ENCODE results near the gene FAM168A. TPM values are rescaled to one million over a fixed set of nuclear protein-coding genes. Genes with fewer than 3 reads are reported as not detected.
A peak's percentile ranks its signal among the peaks of the same experiment; 100 is the strongest.

The FAM168A gene
- total RNA-seq, 1 donor from 2014 or later = 28.4 TPM

- H3K36me3 ChIP-seq = no peaks in the 10 kb centered on the region
- intact Hi-C loops (cut with micrococcal nuclease) = no loop called here
- no peaks in the 10 kb centered on the region for H3K9me3 ChIP-seq (replicated peaks)
- H3K27me3 ChIP-seq (ENCODE audit: low read depth) = no peaks in the 10 kb centered on the region
- peak; percentile 45 for DNase-seq
- TF ChIP-seq CTCF (IDR thresholded peaks at IDR 0.05; ENCODE audit: borderline replicate concordance) = no peak
- peak overlapping the region; percentile 78 for H3K27ac ChIP-seq (replicated peaks)
- peaks cover 70% of the 10 kb centered on the region for H3K4me1 ChIP-seq
- peak overlapping the region; percentile 92 for H3K4me3 ChIP-seq
Measured at GRCh38 chr11:73376803-73377629, 220.9 kb downstream of the FAM168A start.

GRCh38 chr11:73376160-73376802 lies 221.6 kb downstream of the FAM168A start, which contains the start of gene RELT:
Gene RELT (plus strand): TSS chr11:73376399. CDS start chr11:73389137, 12,738 bp downstream.
- Histone ChIP-seq H3K9me3 (replicated peaks) (no peaks in the 10 kb centered on the region), H3K4me3 (peak within 1 kb of the TSS; percentile 92), H3K27ac (replicated peaks) (peak within 1 kb of the TSS; percentile 78), H3K36me3 (no peaks in the 10 kb centered on the region), H3K4me1 (peaks cover 63% of the 10 kb centered on the region), H3K27me3 (ENCODE audit: low read depth) (no peaks in the 10 kb centered on the region)
- peak; percentile 93 for TF ChIP-seq CTCF (IDR thresholded peaks at IDR 0.05; ENCODE audit: borderline replicate concordance)
- intact Hi-C loops (cut with micrococcal nuclease) = no loop called here
- peak; percentile 89 for DNase-seq

- Histone ChIP-seq H3K27ac (replicated peaks) (peak overlapping the region; percentile 78), H3K4me1 (peaks cover 58% of the 10 kb centered on the region), H3K9me3 (replicated peaks) (no peaks in the 10 kb centered on the region), H3K4me3 (peak overlapping the region; percentile 92), H3K27me3 (ENCODE audit: low read depth) (no peaks in the 10 kb centered on the region), H3K36me3 (no peaks in the 10 kb centered on the region)
- intact Hi-C loops (cut with micrococcal nuclease) = no loop called here
- no peak for DNase-seq
- no peak for TF ChIP-seq CTCF (IDR thresholded peaks at IDR 0.05; ENCODE audit: borderline replicate concordance)
Measured at GRCh38 chr11:73375830-73376159, 222.1 kb downstream of the FAM168A start.

- no peak overlapping the region for H3K27ac ChIP-seq (replicated peaks)
- peaks cover 51% of the 10 kb centered on the region for H3K4me1 ChIP-seq
- no peak overlapping the region for H3K4me3 ChIP-seq
- H3K27me3 ChIP-seq (ENCODE audit: low read depth) = no peaks in the 10 kb centered on the region
- no peaks in the 10 kb centered on the region for H3K36me3 ChIP-seq
- no peak for TF ChIP-seq CTCF (IDR thresholded peaks at IDR 0.05; ENCODE audit: borderline replicate concordance)
- no peak for DNase-seq
- H3K9me3 ChIP-seq (replicated peaks) = no peaks in the 10 kb centered on the region
- intact Hi-C loops (cut with micrococcal nuclease) = no loop called here
Measured at GRCh38 chr11:73374151-73374550, 223.8 kb downstream of the FAM168A start.

- Histone ChIP-seq H3K9me3 (replicated peaks) (no peaks in the 10 kb centered on the region), H3K4me3 (no peak overlapping the region), H3K27me3 (ENCODE audit: low read depth) (no peaks in the 10 kb centered on the region), H3K27ac (replicated peaks) (peak overlapping the region; percentile 64), H3K36me3 (peaks cover 10% of the 10 kb centered on the region), H3K4me1 (peaks cover 39% of the 10 kb centered on the region)
- intact Hi-C loops (cut with micrococcal nuclease) = no loop called here
- peak; percentile 29 for TF ChIP-seq CTCF (IDR thresholded peaks at IDR 0.05; ENCODE audit: borderline replicate concordance)
- no peak for DNase-seq
Measured at GRCh38 chr11:73372375-73372993, 225.4 kb downstream of the FAM168A start.

Measured in left ventricle myocardium inferior (tissue), 1 donor.